ENCODE data around the gene IRF2BP2.

Gene IRF2BP2

GRCh38 chr1:234578735-234579134 is 31.2 kb downstream of the IRF2BP2 start:
- TF ChIP-seq EZH2 (optimal IDR thresholded peaks at IDR 0.05; ENCODE audit: low read depth, low read length): no peak
- TF ChIP-seq CTCF (IDR thresholded peaks at IDR 0.05; ENCODE audit: low read length): no peak
- TF ChIP-seq EZH2phosphoT487 (IDR thresholded peaks at IDR 0.05; ENCODE audit: low read length): no peak
- Histone ChIP-seq H2AFZ (ENCODE audit: low read length) (no peak overlapping the region), H3K4me1 (ENCODE audit: low read length) (no peaks in the 10 kb centered on the region), H3K36me3 (replicated peaks; ENCODE audit: insufficient read depth, low read length) (no peaks in the 10 kb centered on the region), H3K4me2 (ENCODE audit: low read depth, low read length) (no peak overlapping the region), H4K20me1 (ENCODE audit: insufficient read depth, low read length) (no peaks in the 10 kb centered on the region), H3K27ac (ENCODE audit: low read length) (no peak overlapping the region), H3K27me3 (replicated peaks; ENCODE audit: insufficient read depth, low read length) (no peaks in the 10 kb centered on the region), H3K79me2 (ENCODE audit: low read length) (no peaks in the 10 kb centered on the region), H3K9ac (ENCODE audit: low read length) (no peak overlapping the region), H3K9me2 (replicated peaks; ENCODE audit: insufficient read depth, low read length) (no peaks in the 10 kb centered on the region), H3F3A (ENCODE audit: insufficient read depth, low read length) (no peaks in the 10 kb centered on the region), H3K9me3 (replicated peaks; ENCODE audit: insufficient read depth, low read length) (no peaks in the 10 kb centered on the region), H3K4me3 (ENCODE audit: low read length) (no peak overlapping the region)
- DNase-seq: no peak

- Histone ChIP-seq H3K36me3 (replicated peaks; ENCODE audit: insufficient read depth, low read length) (no peaks in the 10 kb centered on the region), H3K9me3 (replicated peaks; ENCODE audit: insufficient read depth, low read length) (no peaks in the 10 kb centered on the region), H3K9me2 (replicated peaks; ENCODE audit: insufficient read depth, low read length) (no peaks in the 10 kb centered on the region), H3K27ac (ENCODE audit: low read length) (no peak overlapping the region), H3F3A (ENCODE audit: insufficient read depth, low read length) (no peaks in the 10 kb centered on the region), H2AFZ (ENCODE audit: low read length) (no peak overlapping the region), H3K27me3 (replicated peaks; ENCODE audit: insufficient read depth, low read length) (no peaks in the 10 kb centered on the region), H3K4me2 (ENCODE audit: low read depth, low read length) (no peak overlapping the region), H4K20me1 (ENCODE audit: insufficient read depth, low read length) (no peaks in the 10 kb centered on the region), H3K9ac (ENCODE audit: low read length) (no peak overlapping the region), H3K4me1 (ENCODE audit: low read length) (no peaks in the 10 kb centered on the region), H3K79me2 (ENCODE audit: low read length) (no peaks in the 10 kb centered on the region), H3K4me3 (ENCODE audit: low read length) (no peak overlapping the region)
- DNase-seq: no peak
- no peak for TF ChIP-seq CTCF (IDR thresholded peaks at IDR 0.05; ENCODE audit: low read length)
- TF ChIP-seq EZH2phosphoT487 (IDR thresholded peaks at IDR 0.05; ENCODE audit: low read length): no peak
- TF ChIP-seq EZH2 (optimal IDR thresholded peaks at IDR 0.05; ENCODE audit: low read depth, low read length): no peak
Measured at GRCh38 chr1:234578087-234578486, 31.9 kb downstream of the IRF2BP2 start.

- Histone ChIP-seq H3F3A (ENCODE audit: insufficient read depth, low read length) (no peaks in the 10 kb centered on the region), H3K4me3 (ENCODE audit: low read length) (no peak overlapping the region), H2AFZ (ENCODE audit: low read length) (no peak overlapping the region), H3K36me3 (replicated peaks; ENCODE audit: insufficient read depth, low read length) (no peaks in the 10 kb centered on the region), H3K27ac (ENCODE audit: low read length) (no peak overlapping the region), H3K4me1 (ENCODE audit: low read length) (peaks cover 11% of the 10 kb centered on the region), H3K27me3 (replicated peaks; ENCODE audit: insufficient read depth, low read length) (no peaks in the 10 kb centered on the region), H3K4me2 (ENCODE audit: low read depth, low read length) (no peak overlapping the region), H3K9me3 (replicated peaks; ENCODE audit: insufficient read depth, low read length) (no peaks in the 10 kb centered on the region), H3K9ac (ENCODE audit: low read length) (no peak overlapping the region), H3K9me2 (replicated peaks; ENCODE audit: insufficient read depth, low read length) (no peaks in the 10 kb centered on the region), H4K20me1 (ENCODE audit: insufficient read depth, low read length) (no peaks in the 10 kb centered on the region), H3K79me2 (ENCODE audit: low read length) (no peaks in the 10 kb centered on the region)
- TF ChIP-seq EZH2 (optimal IDR thresholded peaks at IDR 0.05; ENCODE audit: low read depth, low read length) (no peak), EZH2phosphoT487 (IDR thresholded peaks at IDR 0.05; ENCODE audit: low read length) (no peak), CTCF (IDR thresholded peaks at IDR 0.05; ENCODE audit: low read length) (no peak)
- DNase-seq: no peak
Measured at GRCh38 chr1:234573711-234574299, 36.2 kb downstream of the IRF2BP2 start.
